ENCODE results near the gene FSTL5.

FSTL5 gene

DNA sequence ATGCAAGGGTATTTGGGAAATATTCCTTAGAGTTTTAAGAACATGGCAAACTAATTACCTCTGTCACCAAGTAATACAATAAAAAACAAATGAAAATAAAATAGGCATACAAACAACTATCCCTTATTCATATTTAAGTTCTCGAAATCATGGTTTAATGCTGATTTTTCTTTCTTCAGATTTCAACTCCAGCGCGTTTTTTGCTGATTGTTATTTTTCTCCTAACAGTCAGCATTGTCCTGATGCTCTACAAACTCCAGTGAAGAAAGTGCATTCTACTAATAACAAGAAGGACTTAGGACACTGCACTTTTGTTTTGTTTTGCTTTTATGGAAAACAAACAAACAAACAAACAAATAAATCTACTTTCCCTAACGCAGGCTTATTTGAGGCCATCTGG, 282.4 kb downstream of the FSTL5 start:
- no peaks in the 10 kb centered on the region for H3K27me3 Mint-ChIP-seq
- no peak overlapping the region for H3K27ac Mint-ChIP-seq
- no peak overlapping the region for H3K4me3 Mint-ChIP-seq
- peaks cover 7% of the 10 kb centered on the region for H3K9me3 Mint-ChIP-seq
- H3K36me3 Mint-ChIP-seq (ENCODE audit: low read depth) = no peaks in the 10 kb centered on the region
- H3K4me1 Mint-ChIP-seq (ENCODE audit: low read depth) = no peaks in the 10 kb centered on the region

GRCh38 chr4:161869511-161869910, 294.3 kb downstream of the FSTL5 start:
- Mint-ChIP-seq H3K36me3 (ENCODE audit: low read depth) (no peaks in the 10 kb centered on the region), H3K4me3 (no peak overlapping the region), H3K9me3 (no peaks in the 10 kb centered on the region), H3K4me1 (ENCODE audit: low read depth) (no peaks in the 10 kb centered on the region), H3K27ac (no peak overlapping the region), H3K27me3 (no peaks in the 10 kb centered on the region)

DNA sequence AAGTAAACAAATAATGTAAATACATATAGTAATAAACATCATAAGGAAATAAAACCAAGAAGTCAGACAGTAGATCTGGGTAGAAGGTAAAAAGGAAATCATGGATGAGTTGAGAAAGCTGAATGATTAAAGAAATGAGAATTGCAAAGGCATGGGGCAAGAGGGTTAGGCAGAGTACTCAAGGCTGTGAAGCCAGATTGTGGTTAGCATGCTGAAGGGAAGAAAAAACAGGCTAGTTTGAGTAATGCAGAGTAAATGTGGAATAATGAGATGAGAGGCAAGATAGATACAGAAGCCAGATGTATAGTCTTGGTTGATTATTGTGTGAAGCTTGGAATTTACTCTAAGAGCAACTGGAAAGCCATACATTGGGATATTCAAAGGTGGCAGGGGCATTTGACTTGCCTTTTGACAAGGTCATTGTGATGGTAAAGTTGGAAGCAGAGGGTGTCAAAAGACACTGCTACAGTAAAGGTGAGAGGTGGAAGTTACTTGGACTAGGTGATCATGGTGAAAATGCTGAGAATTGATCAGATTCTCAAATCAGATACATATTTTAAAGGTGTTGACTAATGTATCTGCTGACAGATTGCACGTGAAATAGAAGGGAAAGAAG, 307.0 kb downstream of the FSTL5 start:
- no peaks in the 10 kb centered on the region for H3K27me3 Mint-ChIP-seq
- peaks cover 16% of the 10 kb centered on the region for H3K9me3 Mint-ChIP-seq
- H3K36me3 Mint-ChIP-seq (ENCODE audit: low read depth) = no peaks in the 10 kb centered on the region
- no peak overlapping the region for H3K4me3 Mint-ChIP-seq
- H3K27ac Mint-ChIP-seq = no peak overlapping the region
- H3K4me1 Mint-ChIP-seq (ENCODE audit: low read depth) = no peaks in the 10 kb centered on the region

DNA sequence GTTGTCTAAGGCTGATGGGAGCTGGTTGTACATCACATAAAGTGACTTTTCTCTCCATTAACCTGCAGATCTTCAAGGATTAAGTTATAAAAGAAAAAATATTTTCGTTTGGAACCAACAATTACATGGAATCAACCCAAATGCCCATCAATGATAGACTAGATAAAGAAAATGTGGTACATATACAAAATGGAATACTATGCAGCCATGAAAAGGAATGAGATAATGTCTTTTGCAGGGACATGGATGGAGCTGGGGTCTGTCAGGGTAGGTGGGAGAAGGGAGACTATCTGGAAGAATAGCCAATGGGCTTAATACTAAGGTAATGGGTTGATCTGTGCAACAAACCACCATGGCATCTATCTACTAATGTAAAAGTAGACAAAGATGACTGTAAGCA, 313.2 kb downstream of the FSTL5 start:
- H3K36me3 Mint-ChIP-seq (ENCODE audit: low read depth) = no peaks in the 10 kb centered on the region
- H3K27me3 Mint-ChIP-seq = no peaks in the 10 kb centered on the region
- no peak overlapping the region for H3K27ac Mint-ChIP-seq
- no peaks in the 10 kb centered on the region for H3K4me1 Mint-ChIP-seq (ENCODE audit: low read depth)
- H3K9me3 Mint-ChIP-seq = peaks cover 12% of the 10 kb centered on the region
- H3K4me3 Mint-ChIP-seq = no peak overlapping the region

- Mint-ChIP-seq H3K4me3 (no peak overlapping the region), H3K27ac (no peak overlapping the region), H3K9me3 (no peaks in the 10 kb centered on the region), H3K27me3 (no peaks in the 10 kb centered on the region), H3K36me3 (ENCODE audit: low read depth) (no peaks in the 10 kb centered on the region), H3K4me1 (ENCODE audit: low read depth) (no peaks in the 10 kb centered on the region)
Measured at GRCh38 chr4:161841759-161842158, 322.0 kb downstream of the FSTL5 start.

DNA sequence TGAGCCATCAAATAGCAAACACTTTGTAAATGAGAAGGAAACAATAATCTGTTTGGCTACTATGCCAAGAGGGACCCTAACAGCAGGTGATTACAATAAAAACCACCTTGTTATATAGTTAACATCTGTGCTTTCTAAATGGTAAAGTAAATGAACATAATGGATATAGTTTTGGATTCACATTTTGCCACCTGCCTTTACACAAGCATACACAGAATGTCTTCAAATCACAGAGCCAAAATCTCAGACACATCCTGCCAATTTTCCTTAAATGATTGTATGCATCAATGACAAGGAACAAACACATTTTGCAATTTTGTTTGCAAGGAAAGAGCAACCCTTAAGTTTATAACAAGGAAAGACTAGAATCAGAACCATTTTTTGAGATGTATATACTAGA, 334.2 kb downstream of the FSTL5 start:
- H3K27me3 Mint-ChIP-seq = no peaks in the 10 kb centered on the region

DNA sequence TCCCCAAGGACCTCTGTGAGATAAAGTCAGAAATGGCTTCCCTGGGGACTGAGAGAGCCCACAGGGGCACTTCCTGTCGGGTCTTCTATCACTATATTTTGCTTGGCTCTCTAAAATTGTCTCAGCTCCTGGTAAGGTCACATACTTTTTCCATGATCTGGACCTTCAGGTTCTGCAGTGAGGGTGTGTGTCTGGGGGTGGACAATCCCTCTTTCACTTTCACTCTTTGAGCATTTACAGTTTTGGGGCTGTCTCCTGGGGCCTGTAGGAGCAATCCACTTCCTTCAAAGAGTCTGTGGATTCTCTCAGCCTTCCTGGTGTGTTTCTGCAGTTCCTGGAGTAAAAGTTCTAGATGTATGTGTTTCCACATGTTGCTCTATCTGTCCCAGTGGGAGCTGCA, 335.7 kb downstream of the FSTL5 start:
- Mint-ChIP-seq H3K4me1 (ENCODE audit: low read depth) (no peaks in the 10 kb centered on the region), H3K9me3 (no peaks in the 10 kb centered on the region), H3K36me3 (ENCODE audit: low read depth) (no peaks in the 10 kb centered on the region), H3K4me3 (no peak overlapping the region), H3K27ac (no peak overlapping the region), H3K27me3 (no peaks in the 10 kb centered on the region)

More for the DNA sequence above, 334.2 kb downstream of the FSTL5 start:
- no peaks in the 10 kb centered on the region for H3K4me1 Mint-ChIP-seq (ENCODE audit: low read depth)
- H3K9me3 Mint-ChIP-seq = no peaks in the 10 kb centered on the region
- H3K36me3 Mint-ChIP-seq (ENCODE audit: low read depth) = no peaks in the 10 kb centered on the region
- no peak overlapping the region for H3K4me3 Mint-ChIP-seq
- H3K27ac Mint-ChIP-seq = no peak overlapping the region

- Mint-ChIP-seq H3K27ac (no peak overlapping the region), H3K27me3 (no peaks in the 10 kb centered on the region), H3K4me3 (no peak overlapping the region), H3K4me1 (ENCODE audit: low read depth) (no peaks in the 10 kb centered on the region), H3K36me3 (ENCODE audit: low read depth) (no peaks in the 10 kb centered on the region), H3K9me3 (no peaks in the 10 kb centered on the region)
Measured at GRCh38 chr4:161827013-161827412, 336.8 kb downstream of the FSTL5 start.

DNA sequence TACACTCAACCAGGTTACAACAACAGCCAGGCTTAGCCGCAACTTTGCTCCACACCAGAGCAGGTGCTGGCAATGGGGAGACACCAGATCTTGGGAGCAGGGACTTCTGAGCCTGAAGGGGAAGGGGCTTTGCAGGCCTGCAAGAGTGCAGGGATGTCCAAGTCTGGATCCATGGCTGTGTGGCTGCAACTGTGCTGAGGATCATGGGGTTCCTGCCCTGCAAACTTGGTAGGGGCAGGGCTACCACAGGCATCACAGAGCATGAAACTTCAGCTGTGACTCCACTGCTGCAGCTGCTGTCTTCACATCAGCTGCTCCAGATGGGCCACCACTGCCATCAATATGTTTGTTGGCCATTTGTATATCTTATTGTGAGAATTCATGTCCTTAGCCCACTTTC, 340.4 kb downstream of the FSTL5 start:
- no peaks in the 10 kb centered on the region for H3K36me3 Mint-ChIP-seq (ENCODE audit: low read depth)
- H3K4me1 Mint-ChIP-seq (ENCODE audit: low read depth) = no peaks in the 10 kb centered on the region
- H3K4me3 Mint-ChIP-seq = no peak overlapping the region
- peaks cover 3% of the 10 kb centered on the region for H3K9me3 Mint-ChIP-seq
- no peaks in the 10 kb centered on the region for H3K27me3 Mint-ChIP-seq
- H3K27ac Mint-ChIP-seq = no peak overlapping the region

GRCh38 chr4:161822174-161822573, 341.6 kb downstream of the FSTL5 start:
- Mint-ChIP-seq H3K4me1 (ENCODE audit: low read depth) (no peaks in the 10 kb centered on the region), H3K4me3 (no peak overlapping the region), H3K9me3 (peaks cover 3% of the 10 kb centered on the region), H3K27ac (no peak overlapping the region), H3K27me3 (no peaks in the 10 kb centered on the region), H3K36me3 (ENCODE audit: low read depth) (no peaks in the 10 kb centered on the region)

DNA sequence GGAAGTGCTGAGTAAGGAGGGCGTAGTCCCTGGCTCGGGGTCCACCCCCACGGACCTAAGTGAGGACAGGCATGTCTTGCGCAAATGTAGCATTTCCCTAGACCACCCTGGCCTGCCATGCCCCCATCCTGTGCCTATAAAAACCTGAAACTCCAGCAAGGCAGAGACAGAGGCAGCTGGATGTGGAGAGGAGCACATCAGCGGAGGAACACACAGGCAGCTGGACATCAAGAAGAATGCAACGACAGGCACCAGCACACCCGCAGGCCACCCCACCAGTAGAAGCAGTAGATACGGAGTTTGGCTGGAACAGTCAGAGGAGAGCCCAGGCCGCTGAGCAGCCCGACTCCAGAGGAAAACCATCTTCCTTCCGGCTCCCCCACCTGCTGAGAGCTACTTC, 345.9 kb downstream of the FSTL5 start:
- Mint-ChIP-seq H3K9me3 (peaks cover 3% of the 10 kb centered on the region), H3K36me3 (ENCODE audit: low read depth) (no peaks in the 10 kb centered on the region), H3K27ac (no peak overlapping the region), H3K27me3 (no peaks in the 10 kb centered on the region), H3K4me3 (no peak overlapping the region), H3K4me1 (ENCODE audit: low read depth) (no peaks in the 10 kb centered on the region)

DNA sequence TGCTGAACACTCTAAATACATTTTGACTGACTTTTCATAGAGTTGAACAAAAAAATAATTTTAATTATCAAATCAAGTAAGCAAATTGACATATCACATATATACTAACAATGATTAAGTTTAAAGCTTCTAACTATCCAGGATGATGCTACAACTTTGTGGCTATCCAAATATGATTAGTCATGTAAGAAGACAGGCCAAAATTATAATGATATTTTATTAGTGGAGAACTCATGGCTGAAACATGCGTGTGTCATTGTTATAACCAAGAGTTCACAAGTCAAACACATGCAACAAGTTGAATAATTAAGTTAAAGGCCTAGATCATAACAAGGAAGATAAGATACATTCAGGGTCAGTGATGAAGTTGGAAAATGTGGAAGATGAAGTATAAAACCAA, 346.8 kb downstream of the FSTL5 start:
- H3K9me3 Mint-ChIP-seq = peaks cover 3% of the 10 kb centered on the region
- no peak overlapping the region for H3K4me3 Mint-ChIP-seq
- H3K36me3 Mint-ChIP-seq (ENCODE audit: low read depth) = no peaks in the 10 kb centered on the region
- H3K27ac Mint-ChIP-seq = no peak overlapping the region
- no peaks in the 10 kb centered on the region for H3K4me1 Mint-ChIP-seq (ENCODE audit: low read depth)
- no peaks in the 10 kb centered on the region for H3K27me3 Mint-ChIP-seq

DNA sequence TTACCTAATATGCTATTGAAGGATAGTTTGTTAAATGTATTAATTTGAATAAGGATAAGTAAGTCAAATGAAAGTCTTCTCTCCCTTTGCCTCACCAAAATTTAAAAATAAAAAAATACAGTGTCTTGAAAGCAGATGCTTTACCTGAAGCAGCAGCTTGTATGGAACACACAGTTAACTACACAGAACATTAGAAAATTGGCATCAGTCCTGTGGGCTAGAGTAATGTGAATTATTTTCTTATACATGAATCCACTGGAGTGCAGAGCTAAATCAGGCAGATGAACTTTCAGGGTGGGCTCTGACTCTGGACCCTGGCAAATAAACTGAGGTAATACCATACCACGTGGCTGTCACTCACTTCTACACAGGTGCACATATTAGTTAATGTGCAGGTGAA, 348.0 kb downstream of the FSTL5 start:
- H3K36me3 Mint-ChIP-seq (ENCODE audit: low read depth) = no peaks in the 10 kb centered on the region
- H3K27me3 Mint-ChIP-seq = no peaks in the 10 kb centered on the region
- no peak overlapping the region for H3K4me3 Mint-ChIP-seq
- no peaks in the 10 kb centered on the region for H3K4me1 Mint-ChIP-seq (ENCODE audit: low read depth)
- H3K9me3 Mint-ChIP-seq = peaks cover 3% of the 10 kb centered on the region
- no peak overlapping the region for H3K27ac Mint-ChIP-seq

GRCh38 chr4:161813889-161814288, 349.9 kb downstream of the FSTL5 start:
- Mint-ChIP-seq H3K27ac (no peak overlapping the region), H3K27me3 (no peaks in the 10 kb centered on the region), H3K9me3 (no peaks in the 10 kb centered on the region), H3K4me3 (no peak overlapping the region), H3K36me3 (ENCODE audit: low read depth) (no peaks in the 10 kb centered on the region), H3K4me1 (ENCODE audit: low read depth) (no peaks in the 10 kb centered on the region)

- no peak overlapping the region for H3K27ac Mint-ChIP-seq
- H3K27me3 Mint-ChIP-seq = no peaks in the 10 kb centered on the region
- no peaks in the 10 kb centered on the region for H3K9me3 Mint-ChIP-seq
- H3K4me1 Mint-ChIP-seq (ENCODE audit: low read depth) = no peaks in the 10 kb centered on the region
- H3K4me3 Mint-ChIP-seq = no peak overlapping the region
- no peaks in the 10 kb centered on the region for H3K36me3 Mint-ChIP-seq (ENCODE audit: low read depth)
Measured at GRCh38 chr4:161813389-161813788, 350.4 kb downstream of the FSTL5 start.

- Mint-ChIP-seq H3K36me3 (ENCODE audit: low read depth) (no peaks in the 10 kb centered on the region), H3K27ac (no peak overlapping the region), H3K4me1 (ENCODE audit: low read depth) (no peaks in the 10 kb centered on the region), H3K9me3 (peaks cover 7% of the 10 kb centered on the region), H3K4me3 (no peak overlapping the region), H3K27me3 (no peaks in the 10 kb centered on the region)
Measured at GRCh38 chr4:161803171-161803570, 360.6 kb downstream of the FSTL5 start.

All from stimulated activated naive CD8-positive, alpha-beta T cell treated with anti-CD3 and anti-CD28 coated beads, Interleukin-15, Interleukin-2, amounts not matched to agents 100 ng/mL and 50 ng/mL, for 24 hours (primary cell).